Activated CD8-positive, alpha-beta memory T cell treated with anti-CD3 and anti-CD28 coated beads for 36 hours (primary cell): ENCODE results near the gene ZNF132. TPM values are rescaled to one million over a fixed set of nuclear protein-coding genes. Genes with fewer than 3 reads are reported as not detected.

Source experiments
- total RNA-seq, 2 experiments: library from RNA; stranded (reverse); gene quantifications; one replicate each; pipeline ENCODE4 v1.2.3, GENCODE V29; 2021

ZNF132 gene
- total RNA-seq, 2 experiments from 2014 or later: 5.0 to 5.3 TPM

Other genes starting within 250 kb of the ZNF132 start
- 10 to 100 TPM; 52.1 to 53.6 TPM for gene ZNF544, start 211.2 kb downstream of the ZNF132 start, total RNA-seq
- gene ZNF8, start 161.2 kb downstream of the ZNF132 start, total RNA-seq: 1 to 10 TPM; 4.4 to 4.5 TPM
- 10 to 100 TPM; 96.2 to 96.4 TPM for gene ERVK3-1, start 134.8 kb downstream of the ZNF132 start, total RNA-seq
- gene ZSCAN22, start 113.2 kb downstream of the ZNF132 start, total RNA-seq: 1 to 10 TPM; 4.4 to 5.3 TPM
- gene A1BG, start 86.7 kb downstream of the ZNF132 start, total RNA-seq: 10 to 100 TPM; 16.7 to 18.1 TPM
- 1 to 10 TPM; 1.5 to 1.7 TPM for gene ZNF497, start 77.4 kb downstream of the ZNF132 start, total RNA-seq
- 1 to 10 TPM; 1.7 to 1.9 TPM for gene ZNF837, start 59.1 kb downstream of the ZNF132 start, total RNA-seq
- gene RPS5, start 52.9 kb downstream of the ZNF132 start, total RNA-seq: 1,000 to 10,000 TPM; 1,581 to 1,598 TPM
- gene RNF225, start 44.5 kb downstream of the ZNF132 start, total RNA-seq: under 1 TPM; 0.80 to 0.99 TPM
- 10 to 100 TPM; 20.1 to 20.7 TPM for gene ZNF584, start 31.5 kb downstream of the ZNF132 start, total RNA-seq
- gene ZNF324B, start 11.5 kb upstream of the ZNF132 start, total RNA-seq: 10 to 100 TPM; 11.2 to 12.4 TPM
- gene ZNF324, start 26.9 kb upstream of the ZNF132 start, total RNA-seq: 10 to 100 TPM; 17.6 to 19.6 TPM
- 1 to 10 TPM; 3.7 to 3.9 TPM for gene ZNF446, start 36.2 kb upstream of the ZNF132 start, total RNA-seq
- gene SLC27A5, start 71.8 kb upstream of the ZNF132 start, total RNA-seq: 10 to 100 TPM; 24.3 to 24.5 TPM
- gene ZBTB45, start 79.7 kb upstream of the ZNF132 start, total RNA-seq: 10 to 100 TPM; 13.8 to 15.2 TPM
- gene TRIM28, start 103.9 kb upstream of the ZNF132 start, total RNA-seq: 100 to 1,000 TPM; 654 to 714 TPM
- gene CHMP2A, start 115.0 kb upstream of the ZNF132 start, total RNA-seq: 10 to 100 TPM; 77.7 to 81.9 TPM
- gene UBE2M, start 118.5 kb upstream of the ZNF132 start, total RNA-seq: 100 to 1,000 TPM; 192 to 213 TPM
- 10 to 100 TPM; 14.0 to 14.3 TPM for gene MZF1, start 133.2 kb upstream of the ZNF132 start, total RNA-seq